H9 (cell line): ENCODE results near the gene CYSLTR2. TPM values are rescaled to one million over a fixed set of nuclear protein-coding genes. Genes with fewer than 3 reads are reported as not detected.

Experiments
- DNase-seq: peaks from one replicate; pipeline ENCODE4 v3.0.0-alpha.2; 2017
- H2AFZ ChIP-seq: one replicate; pipeline ENCODE4 v1.6.1; 2013; ENCODE audit warnings: mild to moderate bottlenecking, low read length, control low read depth, moderate library complexity
- H2AK5ac ChIP-seq: 2 replicates; pipeline ENCODE4 v1.6.1; 2013; ENCODE audit warnings: low read length, control low read depth, mixed read lengths; ENCODE audit not compliant: insufficient read length
- H2BK120ac ChIP-seq: one replicate; pipeline ENCODE4 v1.6.1; 2013; ENCODE audit warnings: low read depth, mild to moderate bottlenecking, low read length, control low read depth, inconsistent platforms; ENCODE audit not compliant: poor library complexity, severe bottlenecking
- H2BK12ac ChIP-seq: 2 replicates; pipeline ENCODE4 v1.6.1; 2013; ENCODE audit warnings: low read length, control low read depth, mixed read lengths, low read depth; ENCODE audit not compliant: insufficient read length
- H2BK15ac ChIP-seq: 2 replicates; pipeline ENCODE4 v1.6.1; 2013; ENCODE audit warnings: low read depth, low read length, control low read depth
- H2BK20ac ChIP-seq: one replicate; pipeline ENCODE4 v1.6.1; 2013; ENCODE audit warnings: low read depth, mild to moderate bottlenecking, low read length, control low read depth, inconsistent platforms; ENCODE audit not compliant: poor library complexity, severe bottlenecking
- H2BK5ac ChIP-seq: 2 replicates; pipeline ENCODE4 v1.6.1; 2013; ENCODE audit warnings: low read length, control low read depth, mixed read lengths; ENCODE audit not compliant: insufficient read length
- H3K14ac ChIP-seq: 2 replicates; pipeline ENCODE4 v1.6.1; 2013; ENCODE audit warnings: low read length, control low read depth; ENCODE audit not compliant: insufficient read depth
- H3K18ac ChIP-seq: 2 replicates; pipeline ENCODE4 v1.6.1; 2013; ENCODE audit warnings: low read depth, mild to moderate bottlenecking, mixed read lengths, low read length, control low read depth; ENCODE audit not compliant: insufficient read length
- H3K23ac ChIP-seq: 2 replicates; pipeline ENCODE4 v1.6.1; 2013; ENCODE audit warnings: low read length, control low read depth, mixed read lengths, low read depth; ENCODE audit not compliant: insufficient read length
- H3K23me2 ChIP-seq: 2 replicates; pipeline ENCODE4 v1.6.1; 2013; ENCODE audit warnings: low read depth, mild to moderate bottlenecking, mixed read lengths, low read length, control low read depth; ENCODE audit not compliant: insufficient read length, poor library complexity, severe bottlenecking
- H3K27ac ChIP-seq: 2 replicates; pipeline ENCODE4 v1.5.1; 2013; ENCODE audit warnings: low read length, control low read depth, mixed read lengths, low read depth; ENCODE audit not compliant: insufficient read length
- H3K27me3 ChIP-seq: 2 replicates; pipeline ENCODE4 v1.6.1; 2013; ENCODE audit warnings: low read length, control low read depth, inconsistent platforms; ENCODE audit not compliant: insufficient read depth
- H3K4ac ChIP-seq: 2 replicates; pipeline ENCODE4 v1.6.1; 2013; ENCODE audit warnings: low read depth, mild to moderate bottlenecking, control low read depth, inconsistent platforms, low read length, moderate library complexity
- H3K4me1 ChIP-seq: 2 replicates; pipeline ENCODE4 v1.6.1; 2013; ENCODE audit warnings: low read length, control low read depth, inconsistent platforms; ENCODE audit not compliant: insufficient read depth
- H3K4me2 ChIP-seq: 2 replicates; pipeline ENCODE4 v1.6.1; 2013; ENCODE audit warnings: low read length, control low read depth, mixed read lengths; ENCODE audit not compliant: insufficient read length, insufficient read depth
- H3K56ac ChIP-seq: 2 replicates; pipeline ENCODE4 v1.6.1; 2013; ENCODE audit warnings: low read depth, mild to moderate bottlenecking, mixed read lengths, low read length, control low read depth; ENCODE audit not compliant: insufficient read length
- H3K79me1 ChIP-seq: 2 replicates; pipeline ENCODE4 v1.6.1; 2013; ENCODE audit warnings: low read depth, mild to moderate bottlenecking, moderate library complexity, low read length, control low read depth, inconsistent platforms; ENCODE audit not compliant: insufficient read depth, poor library complexity, severe bottlenecking
- H3K79me2 ChIP-seq: 2 replicates; pipeline ENCODE4 v1.6.1; 2013; ENCODE audit warnings: low read length, control low read depth, inconsistent platforms; ENCODE audit not compliant: insufficient read depth
- H3K9ac ChIP-seq: 2 replicates; pipeline ENCODE4 v1.6.1; 2013; ENCODE audit warnings: low read length, control low read depth, mixed read lengths; ENCODE audit not compliant: insufficient read length; ENCODE audit errors: extremely low read depth
- H3K9me3 ChIP-seq: one replicate; pipeline ENCODE4 v1.6.1; 2013; ENCODE audit warnings: low read depth, low read length, inconsistent platforms; ENCODE audit not compliant: control insufficient read depth
- H3T11ph ChIP-seq: one replicate; pipeline ENCODE4 v1.6.1; 2013; ENCODE audit warnings: mild to moderate bottlenecking, low read length, control low read depth, inconsistent platforms
- H4K20me1 ChIP-seq: one replicate; pipeline ENCODE4 v1.6.1; 2013; ENCODE audit not compliant: control insufficient read depth, insufficient read length, insufficient read depth
- H4K5ac ChIP-seq: 2 replicates; pipeline ENCODE4 v1.6.1; 2013; ENCODE audit warnings: low read depth, mild to moderate bottlenecking, mixed read lengths, low read length, control low read depth; ENCODE audit not compliant: insufficient read length
- H4K8ac ChIP-seq: replicated peaks from 2 replicates; pipeline ENCODE4 v1.6.1; 2013; ENCODE audit warnings: low read length, control low read depth, mixed read lengths, low read depth; ENCODE audit not compliant: insufficient read length
- H4K91ac ChIP-seq: 2 replicates; pipeline ENCODE4 v1.6.1; 2013; ENCODE audit warnings: low read depth, mild to moderate bottlenecking, moderate library complexity, mixed read lengths, low read length, control low read depth; ENCODE audit not compliant: insufficient read length
- H3K27ac Mint-ChIP-seq, 3 experiments: 2 replicates in 2 of 3; 3 replicates in 1 of 3; pipeline ENCODE4 v1.8.0; 2020 to 2021; ENCODE audit warnings: mixed read lengths in 3 of 3, mild to moderate bottlenecking in 1 of 3, moderate library complexity in 1 of 3
- H3K27me3 Mint-ChIP-seq: 2 replicates; pipeline ENCODE4 v1.8.0; 2021; ENCODE audit warnings: low read depth, mild to moderate bottlenecking, moderate library complexity, mixed read lengths
- H3K36me3 Mint-ChIP-seq, 3 experiments: 2 replicates in 2 of 3; 3 replicates in 1 of 3; pipeline ENCODE4 v1.8.0; 2020 to 2021; ENCODE audit warnings: low read depth in 3 of 3, mixed read lengths in 3 of 3; ENCODE audit not compliant: insufficient read depth in 1 of 3
- H3K4me1 Mint-ChIP-seq, 2 experiments: 2 replicates each; pipeline ENCODE4 v1.8.0; 2020; ENCODE audit warnings: mixed read lengths in 2 of 2
- H3K4me3 Mint-ChIP-seq, 2 experiments: 2 replicates in 1 of 2; 3 replicates in 1 of 2; pipeline ENCODE4 v1.8.0; 2020 to 2021; ENCODE audit warnings: mild to moderate bottlenecking in 2 of 2, mixed read lengths in 2 of 2, moderate library complexity in 1 of 2
- H3K9me3 Mint-ChIP-seq, 2 experiments: 2 replicates in 1 of 2; 3 replicates in 1 of 2; pipeline ENCODE4 v1.8.0; 2020; ENCODE audit warnings: mild to moderate bottlenecking in 2 of 2, mixed read lengths in 2 of 2, moderate library complexity in 1 of 2
- CTCF ChIP-seq: fragments of 200-600 bp; sonication (generic); conservative IDR thresholded peaks from 3 replicates; pipeline ENCODE4 v1.8.0; 2021; ENCODE audit warnings: antibody characterized with exemption, mild to moderate bottlenecking
- WGBS: extraction: QIAGEN DNeasy Blood & Tissue Kit; methylation state at CpG from one replicate; pipeline ENCODE4 v1.1.7; 2013; ENCODE audit warnings: missing lambda C conversion rate, low lambda C conversion rate, mixed read lengths; ENCODE audit not compliant: insufficient read length; ENCODE audit errors: extremely low coverage; 5-methylcytosine and 5-hydroxymethylcytosine counted together
- total RNA-seq: library from RNA; stranded (reverse); gene quantifications from 2 replicates; pipeline ENCODE4 v1.2.1, GENCODE V29; 2021

CYSLTR2 gene
- total RNA-seq, 1 experiment from 2014 or later: not detected

GRCh38 chr13:48682436-48682835, 28.7 kb downstream of the CYSLTR2 start:
- Histone ChIP-seq H2BK120ac (no peak overlapping the region), H3K79me1 (no peaks in the 10 kb centered on the region), H2AK5ac (no peak overlapping the region), H4K91ac (no peak overlapping the region), H3K56ac (no peak overlapping the region), H3K79me2 (no peaks in the 10 kb centered on the region), H3K4ac (no peak overlapping the region), H4K8ac (no peak overlapping the region), H4K20me1 (no peaks in the 10 kb centered on the region), H3K27ac (no peak overlapping the region), H2BK5ac (no peak overlapping the region), H2BK20ac (no peak overlapping the region), H2BK15ac (no peak overlapping the region), H3T11ph (no peak overlapping the region), H3K14ac (no peak overlapping the region), H3K18ac (no peak overlapping the region), H3K9ac (no peak overlapping the region), H4K5ac (no peak overlapping the region), H3K27me3 (no peaks in the 10 kb centered on the region), H3K4me2 (no peak overlapping the region), H3K4me1 (no peaks in the 10 kb centered on the region), H3K9me3 (no peaks in the 10 kb centered on the region), H2BK12ac (no peak overlapping the region), H2AFZ (no peak overlapping the region), H3K23ac (no peak overlapping the region), H3K23me2 (no peaks in the 10 kb centered on the region)
- H3K27ac Mint-ChIP-seq: no peak overlapping the region
- DNase-seq: no peak
- WGBS: no CpG with 5 or more reads among the region's 2 CpGs
- H3K9me3 Mint-ChIP-seq: no peaks in the 10 kb centered on the region; a peak in 1 of 5 replicates
- H3K36me3 Mint-ChIP-seq: no peaks in the 10 kb centered on the region; a peak in 1 of 7 replicates
- TF ChIP-seq CTCF: no peak
- H3K4me3 Mint-ChIP-seq: no peak overlapping the region
- H3K27me3 Mint-ChIP-seq: peaks cover 3% of the 10 kb centered on the region
- H3K4me1 Mint-ChIP-seq: peaks cover 7% of the 10 kb centered on the region in 2 experiments
